WI38 (cell line): ENCODE measurements around the gene CPM.

ENCODE experiments used
- H3K4me3 ChIP-seq: 2 replicates; pipeline ENCODE4 v1.5.1; 2011; ENCODE audit warnings: low read depth, mild to moderate bottlenecking, control low read depth, low read length
- CTCF ChIP-seq: IDR thresholded peaks from 2 replicates; pipeline ENCODE4 v1.5.1; 2012; ENCODE audit warnings: low read depth, mild to moderate bottlenecking, control low read depth, low read length

CPM gene

GRCh38 chr12:68855111-68855510 is 77.9 kb downstream of the CPM start:
- H3K4me3 ChIP-seq: no peak overlapping the region
- TF ChIP-seq CTCF: no peak

GRCh38 chr12:68854554-68854953 is 78.4 kb downstream of the CPM start:
- no peak for TF ChIP-seq CTCF
- H3K4me3 ChIP-seq: no peak overlapping the region

- H3K4me3 ChIP-seq: no peak overlapping the region
- TF ChIP-seq CTCF: no peak
Observed at GRCh38 chr12:68854078-68854468, 78.9 kb downstream of the CPM start.

GRCh38 chr12:68853396-68854077 is 79.4 kb downstream of the CPM start:
- no peak overlapping the region for H3K4me3 ChIP-seq
- TF ChIP-seq CTCF: no peak

- no peak for TF ChIP-seq CTCF
- no peak overlapping the region for H3K4me3 ChIP-seq
Observed at GRCh38 chr12:68851592-68852306, 81.2 kb downstream of the CPM start.

- no peak overlapping the region for H3K4me3 ChIP-seq
- no peak for TF ChIP-seq CTCF
Observed at GRCh38 chr12:68850390-68850789, 82.6 kb downstream of the CPM start.

GRCh38 chr12:68846811-68847210 is 86.2 kb downstream of the CPM start:
- TF ChIP-seq CTCF: no peak
- no peak overlapping the region for H3K4me3 ChIP-seq
